Measurements from ENCODE around the gene DSCAML1.

The DSCAML1 gene

GRCh38 chr11:117515892-117516787, 280.9 kb downstream of the DSCAML1 start:
- H3K27ac ChIP-seq, result no peak overlapping the region
- no peak overlapping the region for H3K4me3 ChIP-seq
- H3K4me2 ChIP-seq, result no peak overlapping the region
- no peaks in the 10 kb centered on the region for H3K9me3 ChIP-seq (replicated peaks in 1 of 11)
- H3K4me1 ChIP-seq, result peaks cover 16 to 50% (median 45%) of the 10 kb centered on the region in 10 experiments
- no peaks in the 10 kb centered on the region for H4K20me1 ChIP-seq
- TF ChIP-seq Cebpa-rat (IDR thresholded peaks at IDR 0.05), result no peak
- H3K9ac ChIP-seq, result no peak overlapping the region
- no peaks in the 10 kb centered on the region for H3K36me3 ChIP-seq
- no peaks in the 10 kb centered on the region for H3K27me3 ChIP-seq

- peak overlapping the region in 8 of 11 experiments; percentile 54 to 94 (median 90); a peak in 16 of 22 replicates for H3K4me2 ChIP-seq
- H3K9ac ChIP-seq, result no peak overlapping the region
These were observed 282.8 kb downstream of the DSCAML1 start for GRCh38 chr11:117514256-117514655.

GRCh38 chr11:117513666-117514065, 283.4 kb downstream of the DSCAML1 start:
- no peak for TF ChIP-seq Cebpa-rat (IDR thresholded peaks at IDR 0.05)
- H3K9me3 ChIP-seq (replicated peaks in 1 of 11), result no peaks in the 10 kb centered on the region
- H3K27ac ChIP-seq, result no peak overlapping the region
- H3K9ac ChIP-seq, result no peak overlapping the region
- no peaks in the 10 kb centered on the region for H3K27me3 ChIP-seq
- H3K4me3 ChIP-seq, result no peak overlapping the region
- H3K4me1 ChIP-seq, result peaks cover 28 to 51% (median 47%) of the 10 kb centered on the region in 10 experiments
- H4K20me1 ChIP-seq, result no peaks in the 10 kb centered on the region
- no peaks in the 10 kb centered on the region for H3K36me3 ChIP-seq
- H3K4me2 ChIP-seq, result peak overlapping the region in 10 of 11 experiments; percentile 80 to 96 (median 92); a peak in 17 of 22 replicates

More at GRCh38 chr11:117514256-117514655, 282.8 kb downstream of the DSCAML1 start:
- TF ChIP-seq Cebpa-rat (IDR thresholded peaks at IDR 0.05), result no peak
- H3K36me3 ChIP-seq, result no peaks in the 10 kb centered on the region
- H3K27me3 ChIP-seq, result no peaks in the 10 kb centered on the region
- H3K27ac ChIP-seq, result no peak overlapping the region
- H4K20me1 ChIP-seq, result no peaks in the 10 kb centered on the region
- no peak overlapping the region for H3K4me3 ChIP-seq
- peaks cover 28 to 56% (median 51%) of the 10 kb centered on the region in 10 experiments for H3K4me1 ChIP-seq
- H3K9me3 ChIP-seq (replicated peaks in 1 of 11), result no peaks in the 10 kb centered on the region

- TF ChIP-seq Cebpa-rat (IDR thresholded peaks at IDR 0.05), result no peak
- Histone ChIP-seq H3K27ac (peak overlapping the region in 5 of 11 experiments; percentile 26 to 63 (median 53); a peak in 10 of 22 replicates), H4K20me1 (no peaks in the 10 kb centered on the region), H3K4me2 (peak overlapping the region; percentile 80 to 96 (median 91)), H3K4me3 (peak overlapping the region in 8 of 10 experiments; percentile 4 to 63 (median 39); a peak in 14 of 20 replicates), H3K9me3 (replicated peaks in 1 of 11) (no peaks in the 10 kb centered on the region), H3K9ac (peak overlapping the region in 7 of 11 experiments; percentile 33 to 59 (median 42); a peak in 10 of 22 replicates), H3K27me3 (no peaks in the 10 kb centered on the region), H3K4me1 (peaks cover 28 to 51% (median 47%) of the 10 kb centered on the region in 10 experiments), H3K36me3 (no peaks in the 10 kb centered on the region)
These were observed 285.0 kb downstream of the DSCAML1 start for GRCh38 chr11:117511931-117512539.

- Histone ChIP-seq H3K36me3 (no peaks in the 10 kb centered on the region), H3K4me2 (peak overlapping the region; percentile 80 to 96 (median 91)), H3K9ac (peak overlapping the region in 5 of 11 experiments; percentile 33 to 53 (median 42); a peak in 5 of 22 replicates), H3K9me3 (replicated peaks in 1 of 11) (no peaks in the 10 kb centered on the region), H3K27ac (peak overlapping the region in 4 of 11 experiments; percentile 26 to 63 (median 55); a peak in 8 of 22 replicates), H3K27me3 (no peaks in the 10 kb centered on the region), H3K4me3 (peak overlapping the region in 7 of 10 experiments; percentile 4 to 63 (median 37); a peak in 10 of 20 replicates), H4K20me1 (no peaks in the 10 kb centered on the region), H3K4me1 (peaks cover 28 to 51% (median 47%) of the 10 kb centered on the region in 10 experiments)
- no peak for TF ChIP-seq Cebpa-rat (IDR thresholded peaks at IDR 0.05)
These were observed 285.5 kb downstream of the DSCAML1 start for GRCh38 chr11:117511483-117511930.

GRCh38 chr11:117510646-117511045, 286.4 kb downstream of the DSCAML1 start:
- H3K4me2 ChIP-seq, result peak overlapping the region; percentile 80 to 96 (median 91)
- H3K4me3 ChIP-seq, result no peak overlapping the region
- H3K27me3 ChIP-seq, result no peaks in the 10 kb centered on the region
- no peaks in the 10 kb centered on the region for H3K9me3 ChIP-seq (replicated peaks in 1 of 11)
- peaks cover 28 to 51% (median 47%) of the 10 kb centered on the region in 10 experiments for H3K4me1 ChIP-seq
- no peak for TF ChIP-seq Cebpa-rat (IDR thresholded peaks at IDR 0.05)
- no peaks in the 10 kb centered on the region for H3K36me3 ChIP-seq
- H4K20me1 ChIP-seq, result no peaks in the 10 kb centered on the region
- H3K27ac ChIP-seq, result peak overlapping the region in 5 of 11 experiments; percentile 5 to 34 (median 15); a peak in 4 of 22 replicates
- H3K9ac ChIP-seq, result no peak overlapping the region

- Histone ChIP-seq H3K9ac (no peak overlapping the region), H3K4me2 (peak overlapping the region in 4 of 11 experiments; percentile 12 to 94 (median 93); a peak in 4 of 22 replicates), H3K27me3 (no peaks in the 10 kb centered on the region), H3K27ac (no peak overlapping the region), H3K36me3 (no peaks in the 10 kb centered on the region), H3K9me3 (replicated peaks in 1 of 11) (no peaks in the 10 kb centered on the region), H4K20me1 (no peaks in the 10 kb centered on the region), H3K4me3 (no peak overlapping the region), H3K4me1 (peaks cover 28 to 51% (median 47%) of the 10 kb centered on the region in 10 experiments)
- TF ChIP-seq Cebpa-rat (IDR thresholded peaks at IDR 0.05), result no peak
These were observed 287.5 kb downstream of the DSCAML1 start for GRCh38 chr11:117509543-117509942.

GRCh38 chr11:117506971-117507370, 290.0 kb downstream of the DSCAML1 start:
- Histone ChIP-seq H3K27me3 (no peaks in the 10 kb centered on the region; a peak in 1 of 22 replicates), H3K9ac (no peak overlapping the region), H3K36me3 (no peaks in the 10 kb centered on the region)

More at GRCh38 chr11:117506971-117507370, 290.0 kb downstream of the DSCAML1 start:
- H3K4me1 ChIP-seq, result peaks cover 19 to 27% (median 24%) of the 10 kb centered on the region in 10 experiments
- no peaks in the 10 kb centered on the region for H4K20me1 ChIP-seq
- no peak overlapping the region for H3K4me2 ChIP-seq
- TF ChIP-seq Cebpa-rat (IDR thresholded peaks at IDR 0.05), result no peak
- H3K9me3 ChIP-seq (replicated peaks in 1 of 11), result no peaks in the 10 kb centered on the region
- no peak overlapping the region for H3K4me3 ChIP-seq
- H3K27ac ChIP-seq, result no peak overlapping the region
